ENCODE data around the gene TNFSF4. TPM values are rescaled to one million over a fixed set of nuclear protein-coding genes. Genes with fewer than 3 reads are reported as not detected.

The TNFSF4 gene, protein sequence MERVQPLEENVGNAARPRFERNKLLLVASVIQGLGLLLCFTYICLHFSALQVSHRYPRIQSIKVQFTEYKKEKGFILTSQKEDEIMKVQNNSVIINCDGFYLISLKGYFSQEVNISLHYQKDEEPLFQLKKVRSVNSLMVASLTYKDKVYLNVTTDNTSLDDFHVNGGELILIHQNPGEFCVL
- total RNA-seq (1 to 10 TPM in 3 of 4 donors, under 1 TPM in 1; 0.99 to 2.3 (median 1.7) TPM), polyA plus RNA-seq (1.3 TPM)
- long read RNA-seq, donor 1, partial matches to known transcripts: 1 of 5 reads
- long read RNA-seq, donor 1, other reads (novel, unspliced or antisense): 4 of 5 reads
- long read RNA-seq, donor 2, partial matches to known transcripts: 0 of 2 reads
- long read RNA-seq, donor 2, other reads (novel, unspliced or antisense): 2 of 2 reads
- long read RNA-seq, donor 3, partial matches to known transcripts: 0 of 4 reads
- long read RNA-seq, donor 3, other reads (novel, unspliced or antisense): 3 of 4 reads
- long read RNA-seq, donor 4, partial matches to known transcripts: 0 of 1 reads
- long read RNA-seq, donor 4, other reads (novel, unspliced or antisense): 1 of 1 reads

- H3K27me3 ChIP-seq (ENCODE audit: control insufficient read depth, insufficient read depth): no peaks in the 10 kb centered on the region
- H3K4me3 ChIP-seq (ENCODE audit: low read length): no peak within 1 kb of the TSS
- intact Hi-C loops (cut with DNase I): loop anchor here (5.0 to 10.0 kb wide), 3 partner anchors 385 to 462 kb away; no protein-coding TSS in a partner anchor
- H3K9me3 ChIP-seq (ENCODE audit: control insufficient read depth, low read length): no peaks in the 10 kb centered on the region
- peaks cover 15% of the 10 kb centered on the region for H3K4me1 ChIP-seq (ENCODE audit: control insufficient read depth, insufficient read depth, low read length)
- H3K27ac ChIP-seq (ENCODE audit: low read length): peak within 1 kb of the TSS; percentile 52
- ATAC-seq (peak; percentile 45 to 66), DNase-seq (peak in 2 of 3 donors; percentile 56 to 62)
- 11% methylated on average over 11 of the region's 11 CpGs for WGBS
Observed at GRCh38 chr1:173206816-173207568, at the start of gene TNFSF4. TSS of gene TNFSF4 (minus strand) at chr1:173207331. CDS start at chr1:173207176, 155 bp downstream.

GRCh38 chr1:173255214-173255813 is 48.2 kb upstream of the TNFSF4 start:
- no peak for ATAC-seq
- no peaks in the 10 kb centered on the region for H3K27me3 ChIP-seq (ENCODE audit: control insufficient read depth, insufficient read depth)
- no peak overlapping the region for H3K4me3 ChIP-seq (ENCODE audit: low read length)
- H3K27ac ChIP-seq (ENCODE audit: low read length): no peak overlapping the region
- intact Hi-C loops (cut with DNase I): loop anchor here in 1 of 4 donors (10.0 kb wide), 1 partner anchor 159 kb away; no protein-coding TSS in a partner anchor
- 36% methylated on average over 3 of the region's 3 CpGs for WGBS
- peaks cover 5% of the 10 kb centered on the region for H3K4me1 ChIP-seq (ENCODE audit: control insufficient read depth, insufficient read depth, low read length)
- DNase-seq: no peak
- no peaks in the 10 kb centered on the region for H3K9me3 ChIP-seq (ENCODE audit: control insufficient read depth, low read length)

DNA sequence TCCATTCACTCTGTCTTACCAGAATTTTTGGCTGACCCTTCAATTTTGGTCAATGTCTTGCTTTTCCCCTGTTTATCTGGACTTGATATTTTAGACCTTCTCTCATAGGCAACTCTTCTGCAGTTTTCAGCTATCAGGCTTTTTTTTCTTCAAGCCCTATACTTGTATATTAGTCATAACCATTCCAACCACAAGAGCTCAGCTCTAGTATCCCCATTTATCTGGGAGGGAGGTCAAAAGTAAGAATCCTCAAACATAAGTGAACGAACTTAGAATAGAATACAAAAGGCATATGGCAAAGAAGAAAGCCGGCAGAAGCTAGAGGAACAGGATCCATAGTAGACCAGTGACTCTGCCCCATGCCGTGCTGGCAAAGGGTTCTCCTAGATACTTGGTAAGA is 45.9 kb upstream of the TNFSF4 start:
- no peak for DNase-seq
- H3K9me3 ChIP-seq (ENCODE audit: control insufficient read depth, low read length): no peaks in the 10 kb centered on the region
- no peak overlapping the region for H3K4me3 ChIP-seq (ENCODE audit: low read length)
- H3K4me1 ChIP-seq (ENCODE audit: control insufficient read depth, insufficient read depth, low read length): no peaks in the 10 kb centered on the region
- WGBS: 90% methylated on average over 3 of the region's 3 CpGs
- no peaks in the 10 kb centered on the region for H3K27me3 ChIP-seq (ENCODE audit: control insufficient read depth, insufficient read depth)
- ATAC-seq: no peak
- intact Hi-C loops (cut with DNase I): loop anchor here in 1 of 4 donors (10.0 kb wide), 1 partner anchor 162 kb away; no protein-coding TSS in a partner anchor
- no peak overlapping the region for H3K27ac ChIP-seq (ENCODE audit: low read length)

- no peaks in the 10 kb centered on the region for H3K27me3 ChIP-seq (ENCODE audit: control insufficient read depth, insufficient read depth)
- ATAC-seq (peak; percentile 64 to 92), DNase-seq (peak in 2 of 3 donors; percentile 22 to 40)
- no peaks in the 10 kb centered on the region for H3K9me3 ChIP-seq (ENCODE audit: control insufficient read depth, low read length)
- no peak overlapping the region for H3K27ac ChIP-seq (ENCODE audit: low read length)
- intact Hi-C loops (cut with DNase I): no loop called here
- no peak overlapping the region for H3K4me3 ChIP-seq (ENCODE audit: low read length)
- H3K4me1 ChIP-seq (ENCODE audit: control insufficient read depth, insufficient read depth, low read length): no peaks in the 10 kb centered on the region
Observed at GRCh38 chr1:173249349-173249748, 42.2 kb upstream of the TNFSF4 start.

- WGBS: 77% methylated on average over 6 of the region's 6 CpGs
- DNase-seq (no peak), ATAC-seq (no peak)
- no peak overlapping the region for H3K4me3 ChIP-seq (ENCODE audit: low read length)
- H3K9me3 ChIP-seq (ENCODE audit: control insufficient read depth, low read length): peaks cover 2% of the 10 kb centered on the region
- H3K27ac ChIP-seq (ENCODE audit: low read length): no peak overlapping the region
- intact Hi-C loops (cut with DNase I): no loop called here
- no peaks in the 10 kb centered on the region for H3K4me1 ChIP-seq (ENCODE audit: control insufficient read depth, insufficient read depth, low read length)
- no peaks in the 10 kb centered on the region for H3K27me3 ChIP-seq (ENCODE audit: control insufficient read depth, insufficient read depth)
Observed at GRCh38 chr1:173248247-173248940, 41.3 kb upstream of the TNFSF4 start.

DNA sequence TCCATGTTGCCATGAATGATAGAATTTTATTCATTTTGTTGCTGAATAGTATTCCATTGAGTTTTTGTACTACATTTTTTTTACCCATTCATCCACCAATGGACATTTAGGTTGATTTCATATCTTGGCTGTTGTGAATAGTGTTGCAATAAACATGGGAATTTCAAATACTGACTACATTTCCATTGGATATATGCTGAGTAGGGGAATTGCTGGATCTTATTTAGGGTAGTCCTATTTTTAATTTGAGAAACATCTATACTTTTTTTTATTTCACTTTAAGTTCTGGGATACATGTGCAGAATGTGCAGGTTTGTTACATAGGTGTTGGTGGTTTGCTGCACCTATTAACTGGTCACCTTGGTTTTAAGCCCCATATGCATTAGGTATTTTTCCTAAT is 38.8 kb upstream of the TNFSF4 start:
- Histone ChIP-seq H3K4me3 (ENCODE audit: low read length) (no peak overlapping the region), H3K9me3 (ENCODE audit: control insufficient read depth, low read length) (peaks cover 2% of the 10 kb centered on the region), H3K27ac (ENCODE audit: low read length) (no peak overlapping the region), H3K27me3 (ENCODE audit: control insufficient read depth, insufficient read depth) (no peaks in the 10 kb centered on the region), H3K4me1 (ENCODE audit: control insufficient read depth, insufficient read depth, low read length) (peaks cover 3% of the 10 kb centered on the region)
- ATAC-seq (no peak), DNase-seq (no peak)
- intact Hi-C loops (cut with DNase I): no loop called here

DNA sequence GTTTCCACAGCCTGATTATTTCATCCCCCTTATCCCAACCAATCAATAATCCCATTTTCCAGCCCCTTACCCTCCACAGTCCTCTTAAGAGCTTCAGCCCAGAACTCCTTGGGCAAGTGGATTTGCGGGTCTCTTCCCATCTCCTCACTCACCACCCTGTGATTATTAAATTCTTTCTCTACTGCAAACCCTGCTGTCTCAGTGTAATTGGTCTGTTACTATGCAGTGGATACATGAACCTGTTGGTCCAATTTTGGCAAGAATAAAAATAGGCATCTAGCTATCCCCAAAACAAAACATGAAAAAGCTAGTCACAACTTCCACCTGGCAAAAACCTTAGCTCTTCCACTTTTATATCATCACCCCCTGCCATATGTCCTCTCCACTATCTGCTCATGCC is 36.2 kb upstream of the TNFSF4 start:
- Histone ChIP-seq H3K27ac (ENCODE audit: low read length) (no peak overlapping the region), H3K4me1 (ENCODE audit: control insufficient read depth, insufficient read depth, low read length) (peaks cover 3% of the 10 kb centered on the region), H3K27me3 (ENCODE audit: control insufficient read depth, insufficient read depth) (no peaks in the 10 kb centered on the region), H3K4me3 (ENCODE audit: low read length) (no peak overlapping the region), H3K9me3 (ENCODE audit: control insufficient read depth, low read length) (peaks cover 2% of the 10 kb centered on the region)
- intact Hi-C loops (cut with DNase I): no loop called here
- DNase-seq (no peak), ATAC-seq (no peak)
- 94% methylated on average over 1 of the region's 1 CpG for WGBS

DNA sequence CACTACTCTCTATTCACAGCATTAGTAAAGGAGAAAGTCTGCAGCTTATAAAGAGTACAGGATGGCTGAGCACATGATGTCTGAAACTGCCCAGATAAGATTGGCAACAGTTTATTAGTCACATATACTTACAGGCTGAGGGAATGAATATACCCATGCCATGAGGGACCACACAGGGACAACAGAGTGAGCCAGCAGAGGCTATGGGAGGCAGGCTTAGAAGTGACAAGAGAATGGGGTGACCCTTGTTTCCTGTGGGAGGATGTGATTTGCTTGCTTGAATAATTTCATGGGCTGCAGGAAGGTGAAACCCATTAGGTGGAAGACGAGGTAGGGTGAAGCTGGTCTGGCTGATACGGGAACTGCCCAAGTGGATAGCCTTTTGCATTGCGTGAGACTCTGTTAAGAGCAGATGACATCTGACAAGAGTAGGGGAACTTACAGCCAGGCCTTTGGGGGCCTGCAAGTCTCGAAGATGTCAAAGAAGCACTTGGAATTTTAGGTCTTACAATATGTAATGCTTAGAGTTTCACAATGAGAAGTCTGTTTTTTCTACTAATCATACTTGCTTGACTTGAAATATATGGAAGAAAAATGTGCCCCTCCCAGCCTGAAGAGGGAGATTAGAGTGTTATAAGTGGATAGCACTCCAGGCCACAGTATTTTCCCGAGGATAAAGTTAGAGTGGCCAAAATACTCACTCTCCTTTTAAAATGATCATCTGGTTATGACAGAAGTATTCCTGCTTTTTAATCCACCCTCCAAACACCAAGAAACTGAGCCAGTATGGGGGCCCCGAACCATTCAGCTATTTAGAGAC is 34.6 kb upstream of the TNFSF4 start:
- DNase-seq (no peak), ATAC-seq (no peak)
- Histone ChIP-seq H3K9me3 (ENCODE audit: control insufficient read depth, low read length) (peaks cover 2% of the 10 kb centered on the region), H3K27ac (ENCODE audit: low read length) (no peak overlapping the region), H3K4me3 (ENCODE audit: low read length) (no peak overlapping the region), H3K4me1 (ENCODE audit: control insufficient read depth, insufficient read depth, low read length) (peaks cover 3% of the 10 kb centered on the region), H3K27me3 (ENCODE audit: control insufficient read depth, insufficient read depth) (no peaks in the 10 kb centered on the region)
- intact Hi-C loops (cut with DNase I): no loop called here
- 56% methylated on average over 6 of the region's 6 CpGs for WGBS

- peaks cover 2% of the 10 kb centered on the region for H3K9me3 ChIP-seq (ENCODE audit: control insufficient read depth, low read length)
- intact Hi-C loops (cut with DNase I): no loop called here
- no peak overlapping the region for H3K27ac ChIP-seq (ENCODE audit: low read length)
- peaks cover 3% of the 10 kb centered on the region for H3K4me1 ChIP-seq (ENCODE audit: control insufficient read depth, insufficient read depth, low read length)
- no peaks in the 10 kb centered on the region for H3K27me3 ChIP-seq (ENCODE audit: control insufficient read depth, insufficient read depth)
- H3K4me3 ChIP-seq (ENCODE audit: low read length): no peak overlapping the region
- no peak for DNase-seq
- no peak for ATAC-seq
Observed at GRCh38 chr1:173240609-173241008, 33.5 kb upstream of the TNFSF4 start.

GRCh38 chr1:173239058-173239457 is 31.9 kb upstream of the TNFSF4 start:
- Histone ChIP-seq H3K4me1 (ENCODE audit: control insufficient read depth, insufficient read depth, low read length) (peaks cover 3% of the 10 kb centered on the region), H3K27ac (ENCODE audit: low read length) (no peak overlapping the region), H3K27me3 (ENCODE audit: control insufficient read depth, insufficient read depth) (no peaks in the 10 kb centered on the region), H3K4me3 (ENCODE audit: low read length) (no peak overlapping the region), H3K9me3 (ENCODE audit: control insufficient read depth, low read length) (peaks cover 2% of the 10 kb centered on the region)
- intact Hi-C loops (cut with DNase I): no loop called here
- WGBS: 92% methylated on average over 2 of the region's 2 CpGs
- DNase-seq: no peak
- no peak for ATAC-seq
